ENCODE results near the gene TMEM242.

The TMEM242 gene

DNA sequence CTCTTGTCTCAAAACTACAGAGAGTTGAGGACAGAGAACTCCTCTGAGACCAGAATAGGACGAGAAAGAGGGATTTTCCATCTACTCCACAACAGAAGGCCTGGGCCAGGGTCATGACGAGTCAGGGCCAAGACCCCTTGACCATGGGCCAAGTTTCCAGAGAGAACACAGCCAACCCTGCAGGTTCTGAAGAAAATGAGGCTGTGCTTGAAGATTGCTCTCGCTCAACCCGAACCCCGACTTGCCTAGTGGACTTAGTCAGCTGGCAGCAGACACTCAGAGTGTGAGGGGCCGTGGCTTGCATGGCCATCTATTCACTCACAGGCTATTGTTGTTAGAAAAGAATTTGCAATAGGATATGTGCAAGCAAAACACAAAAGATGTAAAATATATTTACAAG lies 54.5 kb downstream of the TMEM242 start:
- DNase-seq: no peak

DNA sequence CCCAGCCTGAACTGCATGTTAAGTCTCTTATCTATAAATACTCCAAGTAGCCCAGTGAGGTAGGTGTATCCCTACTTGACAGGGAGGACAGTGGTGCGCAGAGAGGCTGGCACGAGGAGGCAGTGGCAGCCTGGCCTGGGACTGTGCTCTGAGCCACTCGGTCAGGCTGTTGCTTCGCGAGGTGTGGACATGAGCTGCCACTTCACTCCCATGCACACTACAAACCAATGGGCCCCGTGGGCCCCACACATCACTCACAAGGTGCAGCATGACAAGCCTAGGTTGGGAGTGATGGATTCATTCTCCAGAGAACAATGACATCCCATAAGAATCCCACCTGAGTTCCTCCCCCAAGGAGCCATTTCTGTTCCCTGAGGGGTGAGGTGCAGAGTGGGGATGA lies 54.9 kb downstream of the TMEM242 start:
- no peak for DNase-seq

DNA sequence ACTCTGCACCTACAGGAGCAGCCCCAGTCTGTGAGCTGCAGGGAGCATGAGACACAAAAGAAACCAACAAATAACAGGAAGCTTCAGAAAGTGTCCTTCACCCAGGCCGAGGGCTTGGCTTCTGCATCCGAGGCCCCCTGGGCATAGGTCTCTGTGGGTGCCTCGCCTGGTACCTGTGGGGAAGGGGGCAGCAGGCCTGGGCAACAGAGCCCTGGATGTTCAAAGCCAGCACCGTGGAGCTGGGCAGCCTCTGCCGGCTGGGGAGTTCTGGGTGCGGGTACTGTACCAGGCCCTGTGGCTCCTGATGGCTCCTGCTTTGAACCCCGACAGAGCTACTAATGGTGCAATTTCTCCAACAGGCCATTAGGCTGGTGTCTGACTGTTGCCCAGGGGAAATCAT lies 55.7 kb downstream of the TMEM242 start:
- no peak for DNase-seq

DNA sequence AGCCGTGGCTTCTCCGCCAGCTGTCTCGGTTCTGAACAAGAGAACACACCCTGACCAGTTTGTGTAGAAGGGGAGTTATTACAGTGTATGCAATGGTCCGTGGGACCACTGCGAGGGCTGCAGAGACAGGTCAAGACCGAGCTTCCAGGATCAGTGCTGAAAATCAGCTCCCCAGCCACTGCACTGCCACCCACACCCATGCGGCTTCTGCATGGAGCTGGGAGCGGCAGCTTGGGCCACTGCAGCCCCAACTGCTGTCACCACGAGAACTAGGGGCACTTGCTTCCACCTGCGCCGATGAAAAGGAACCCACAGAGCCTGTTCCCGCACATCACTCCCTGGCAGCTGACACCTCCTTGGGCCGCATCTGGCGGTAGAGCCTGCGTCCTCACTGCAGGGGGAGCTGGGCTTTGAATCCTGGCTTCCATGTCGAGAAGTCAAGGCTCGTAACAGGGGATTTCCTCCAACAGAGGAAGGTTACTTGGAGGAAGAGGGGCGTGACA lies 56.2 kb downstream of the TMEM242 start:
- no peak for DNase-seq

DNA sequence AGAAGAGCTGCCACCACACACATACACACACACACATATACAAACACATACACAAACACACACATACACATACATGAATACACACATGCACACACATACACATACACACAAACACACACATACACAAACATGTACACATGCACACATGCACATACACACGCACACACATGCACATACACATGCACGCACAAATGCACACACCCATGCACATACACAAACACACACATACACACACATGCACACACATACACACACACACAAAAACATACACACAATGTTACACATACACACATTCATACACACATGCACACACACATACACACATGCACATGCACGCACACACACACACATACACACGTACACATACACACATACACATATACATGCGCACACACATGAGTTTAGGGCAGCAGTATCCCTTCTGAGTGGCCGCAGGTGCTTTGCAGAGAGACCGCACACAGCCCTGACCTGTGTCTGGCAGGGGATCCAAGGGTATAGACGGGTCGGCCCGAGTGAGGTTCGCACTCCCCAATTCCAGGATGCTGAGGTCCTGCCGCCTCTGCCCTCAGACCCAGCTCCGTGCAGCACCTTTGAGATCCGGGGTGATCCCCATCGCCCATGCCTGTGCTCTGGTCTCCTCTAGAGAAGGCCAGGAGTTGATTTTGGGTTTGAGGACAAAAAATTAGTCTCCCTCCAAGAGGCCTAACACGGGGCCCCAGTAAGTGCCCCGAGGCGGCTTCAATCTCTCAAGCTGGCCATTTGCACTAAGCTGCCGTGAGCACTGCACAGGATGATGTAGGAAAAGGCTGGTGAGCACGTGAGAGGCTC lies 56.8 kb downstream of the TMEM242 start:
- DNase-seq: no peak

DNA sequence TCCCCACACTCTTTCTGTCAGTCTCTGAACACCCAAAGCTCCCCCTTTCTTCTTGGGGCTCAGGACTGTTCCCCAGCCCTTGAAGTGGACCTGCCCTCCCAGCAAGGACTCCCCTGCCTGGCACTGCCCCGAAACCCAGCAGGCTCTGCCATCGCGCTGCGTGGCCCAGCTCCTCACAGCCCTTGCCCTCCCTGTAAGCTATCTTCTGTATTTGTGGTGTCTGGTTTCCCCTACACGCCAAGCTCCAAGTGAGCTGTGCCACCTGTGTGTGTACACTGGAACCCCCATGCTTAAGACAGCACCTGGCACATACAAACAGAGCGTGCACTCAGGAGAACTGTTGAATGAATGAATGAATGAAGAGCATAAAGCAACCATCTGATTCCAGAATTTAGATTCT lies 57.7 kb downstream of the TMEM242 start:
- no peak for DNase-seq

DNA sequence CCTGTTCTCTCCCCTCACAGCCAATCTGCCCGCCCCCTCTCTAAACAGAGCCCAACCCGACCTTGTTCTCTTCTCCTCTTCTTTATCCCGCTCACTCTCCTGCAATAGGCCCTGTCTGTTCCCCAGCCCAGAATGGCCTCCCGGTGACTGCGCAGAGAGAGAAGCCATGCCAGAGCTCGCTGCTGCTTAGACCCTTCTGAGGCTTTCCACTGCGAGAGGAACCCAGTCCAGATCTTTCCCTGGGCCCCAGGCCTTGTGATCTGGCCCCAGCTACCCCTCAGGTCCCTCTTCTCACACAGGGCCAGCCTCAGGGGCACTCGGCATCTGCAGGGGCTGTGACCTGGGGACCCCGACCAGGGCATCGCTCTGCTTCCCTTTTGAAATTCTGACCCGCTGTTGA lies 58.1 kb downstream of the TMEM242 start:
- no peak for DNase-seq

DNA sequence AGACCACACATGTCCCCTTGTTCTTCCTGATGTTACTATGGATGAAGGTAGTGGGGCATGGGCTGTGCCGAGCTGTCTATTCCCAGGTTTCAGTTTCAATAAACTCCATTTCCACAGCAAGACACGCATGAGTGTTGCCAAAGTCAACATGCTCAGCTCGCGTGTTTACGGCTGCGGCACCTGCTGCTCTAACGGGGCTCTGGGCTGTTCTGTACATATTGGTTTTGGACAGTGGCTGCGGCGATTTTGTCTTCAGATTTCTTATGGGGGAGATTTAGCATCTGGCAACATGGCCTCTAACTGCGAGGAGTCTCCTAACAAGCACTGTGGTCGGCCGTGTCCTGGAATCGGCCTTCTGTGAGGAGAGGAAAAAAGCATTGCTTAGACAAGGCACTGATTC lies 58.6 kb downstream of the TMEM242 start:
- no peak for DNase-seq

DNA sequence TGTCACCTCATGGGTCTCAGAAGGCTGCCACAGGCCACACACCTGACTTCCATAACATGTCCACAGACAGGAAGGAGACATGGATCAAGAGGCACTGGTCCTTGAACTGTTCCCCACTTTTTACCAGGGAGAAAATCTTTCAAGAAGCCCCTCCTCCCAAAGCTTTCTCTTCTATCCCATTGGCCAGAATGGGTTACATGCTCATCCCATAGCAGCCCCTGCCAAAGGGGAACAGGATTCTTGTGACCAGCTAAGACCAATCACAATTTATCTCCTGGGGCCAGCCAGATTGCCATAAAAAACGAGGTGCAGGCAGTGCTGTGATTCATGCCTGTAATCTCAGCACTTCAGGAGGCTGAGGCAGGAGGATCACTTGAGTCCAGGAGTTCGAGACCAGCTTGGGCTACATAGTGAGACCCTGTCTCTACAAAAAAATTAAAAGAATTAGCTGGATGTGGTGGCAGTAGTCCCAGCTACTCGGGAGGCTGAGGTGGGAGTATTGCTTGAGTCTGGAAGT lies 59.4 kb downstream of the TMEM242 start:
- DNase-seq: no peak

DNA sequence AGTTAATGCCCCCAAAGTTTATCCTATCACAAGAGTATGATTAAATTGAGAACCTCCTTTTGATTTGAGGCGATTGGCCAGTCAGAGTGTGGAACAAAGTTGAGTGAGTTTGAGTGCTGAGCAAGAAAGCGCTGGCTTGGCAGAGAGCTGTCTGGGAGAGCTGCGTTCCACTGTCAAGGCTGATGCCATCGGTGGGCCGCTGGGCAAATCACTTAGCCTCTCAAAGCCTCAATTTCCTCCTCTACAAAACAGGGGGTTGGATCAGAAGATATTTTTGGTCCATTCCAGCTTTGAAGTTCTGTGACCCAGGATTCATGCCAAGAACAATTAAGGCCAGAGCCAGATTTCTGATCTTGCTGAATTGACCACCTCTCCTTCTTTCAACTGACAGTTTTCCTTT lies 60.2 kb downstream of the TMEM242 start:
- DNase-seq: no peak

DNA sequence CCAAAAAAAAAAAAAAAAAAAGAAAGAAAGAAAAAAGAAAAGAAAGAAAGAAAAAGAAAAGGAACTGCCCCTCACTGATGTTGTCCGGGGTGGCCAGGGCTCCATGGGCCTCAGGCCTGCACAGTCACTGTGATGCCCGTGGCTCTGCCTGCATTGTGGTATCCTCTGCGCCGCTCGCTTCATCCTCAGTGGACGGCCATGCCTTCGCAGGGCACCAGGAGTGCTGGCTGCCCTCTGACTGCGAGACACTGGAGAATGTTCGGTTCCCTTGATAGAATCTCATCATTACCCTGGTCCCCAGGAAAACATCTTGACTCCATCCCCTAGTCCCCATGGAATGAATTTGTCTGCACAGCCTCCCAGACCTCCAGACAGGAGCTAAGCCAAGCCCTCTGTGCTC lies 61.7 kb downstream of the TMEM242 start:
- no peak for DNase-seq

DNA sequence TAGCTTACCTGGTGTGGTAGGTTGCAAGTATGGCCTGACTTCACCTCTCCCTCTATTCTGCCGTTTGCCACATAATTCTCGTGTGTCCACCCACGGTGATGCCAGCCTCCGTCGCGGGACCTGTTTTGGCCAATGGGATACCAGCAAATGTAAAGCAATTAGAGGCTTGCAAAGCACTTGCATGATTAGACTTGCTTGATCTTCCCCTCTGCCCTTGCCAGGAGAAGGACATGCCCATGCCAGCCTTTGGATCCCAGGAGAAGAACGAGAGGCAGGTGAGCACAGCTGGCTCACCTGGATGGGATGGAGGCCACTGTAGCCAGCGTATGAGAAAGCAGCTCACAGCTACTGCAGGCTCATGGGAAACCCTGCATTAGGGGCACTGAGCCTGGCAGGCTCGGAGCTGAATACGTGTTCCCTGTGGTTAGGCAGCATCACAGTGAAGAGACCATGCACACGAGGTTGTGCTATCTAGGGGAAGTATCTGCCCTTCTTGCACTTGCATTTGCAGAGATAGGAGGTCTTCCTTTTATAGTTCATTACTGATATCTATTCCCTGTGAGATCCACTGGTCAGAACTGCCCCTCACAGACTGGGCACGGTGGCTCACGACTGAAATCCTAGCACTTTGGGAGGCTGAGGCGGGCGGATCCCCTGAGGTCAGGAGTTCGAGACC lies 62.4 kb downstream of the TMEM242 start:
- DNase-seq: no peak

DNA sequence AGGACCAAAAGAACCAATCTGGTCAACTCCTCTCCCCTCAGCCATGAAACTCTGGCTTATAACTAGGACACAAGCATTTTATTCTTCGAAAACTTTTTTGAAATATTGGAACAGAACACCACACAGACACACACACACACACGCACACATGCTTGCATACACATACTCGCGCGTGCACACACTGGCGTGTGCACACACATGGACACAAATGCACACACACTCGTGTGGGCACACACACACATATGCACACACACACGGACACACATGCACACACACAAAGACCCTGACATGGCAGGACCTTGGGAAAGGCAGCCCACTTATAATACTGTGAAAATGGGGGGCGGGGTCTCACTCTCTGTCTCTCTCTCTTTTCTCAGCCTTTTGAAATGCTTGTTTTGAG lies 63.9 kb downstream of the TMEM242 start:
- no peak for DNase-seq

DNA sequence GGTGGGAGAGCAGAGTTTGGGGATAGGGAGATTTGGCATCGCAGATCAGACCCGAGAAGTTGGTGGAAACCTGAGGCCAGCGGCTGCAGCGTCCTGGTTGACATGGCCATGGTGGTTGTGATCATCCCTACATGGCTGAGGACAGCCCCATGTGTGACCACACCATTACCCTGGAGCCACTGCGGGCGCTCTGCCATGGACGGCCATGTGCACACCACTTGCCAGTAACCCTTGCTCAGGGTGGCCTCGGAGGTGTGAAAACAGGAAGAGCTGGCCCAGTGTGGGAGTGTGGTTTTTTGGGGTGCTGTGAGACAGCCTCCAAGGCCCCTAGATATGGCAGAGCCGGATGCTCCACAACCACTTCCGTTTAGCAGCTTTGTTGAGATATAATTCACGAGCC lies 64.4 kb downstream of the TMEM242 start:
- DNase-seq: no peak

DNA sequence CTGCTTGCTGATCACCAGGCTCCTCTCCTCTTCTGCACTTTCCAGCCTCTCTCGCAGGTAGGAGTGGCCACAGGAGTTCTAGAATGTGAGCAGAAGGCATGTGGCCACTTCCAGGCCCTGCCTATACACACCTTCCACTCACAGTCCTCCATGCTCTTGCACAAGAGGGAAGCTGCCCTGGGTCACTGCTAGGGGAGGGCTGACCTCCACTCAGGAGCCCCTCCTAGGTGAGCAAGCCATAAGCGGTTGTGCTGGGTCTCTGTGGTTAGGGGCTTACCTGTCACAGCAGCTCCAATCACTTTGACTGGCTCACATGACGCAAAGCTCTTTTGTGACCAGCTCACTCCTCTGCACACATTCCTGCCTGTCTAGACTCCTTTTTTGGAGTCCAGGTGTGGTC lies 68.2 kb downstream of the TMEM242 start:
- no peak for DNase-seq

DNA sequence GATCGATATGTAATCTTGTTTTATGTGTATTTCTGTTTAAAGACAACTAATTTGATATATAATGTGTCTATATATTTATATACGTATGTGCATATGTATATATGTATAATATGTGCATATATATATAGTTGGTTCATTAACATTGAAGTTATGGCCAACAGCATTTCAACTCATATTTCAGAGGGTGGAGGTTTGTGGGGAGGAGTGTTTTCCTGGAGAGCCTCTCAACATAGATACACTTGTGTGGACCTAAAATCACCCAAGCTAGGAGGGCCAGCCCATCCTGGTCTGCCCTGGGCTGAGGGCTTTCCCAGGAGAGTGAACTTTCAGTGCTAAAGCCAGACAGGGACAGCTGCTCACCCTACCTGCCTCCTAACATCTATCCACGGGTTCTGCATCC lies 68.8 kb downstream of the TMEM242 start:
- DNase-seq: no peak

DNA sequence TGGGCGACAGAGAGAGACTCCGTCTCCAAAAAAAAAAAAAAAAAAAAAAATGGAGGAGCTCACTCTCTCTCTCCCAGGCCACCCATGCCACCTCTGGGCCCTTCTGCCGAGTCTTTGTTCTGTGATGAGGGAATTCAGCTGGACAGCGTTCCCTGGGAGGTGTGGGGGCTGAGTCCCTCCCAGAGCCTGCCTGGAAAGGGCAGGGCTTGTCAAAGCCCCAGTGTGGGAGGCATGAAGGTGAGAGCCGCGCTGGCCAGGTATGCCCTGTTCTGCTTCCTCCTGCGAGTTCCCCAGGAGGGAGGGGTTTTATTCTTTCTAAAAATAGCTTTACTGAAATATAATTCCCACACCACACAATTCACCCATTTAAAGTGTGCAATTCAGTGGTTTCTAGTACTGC lies 69.6 kb downstream of the TMEM242 start:
- no peak for DNase-seq

DNA sequence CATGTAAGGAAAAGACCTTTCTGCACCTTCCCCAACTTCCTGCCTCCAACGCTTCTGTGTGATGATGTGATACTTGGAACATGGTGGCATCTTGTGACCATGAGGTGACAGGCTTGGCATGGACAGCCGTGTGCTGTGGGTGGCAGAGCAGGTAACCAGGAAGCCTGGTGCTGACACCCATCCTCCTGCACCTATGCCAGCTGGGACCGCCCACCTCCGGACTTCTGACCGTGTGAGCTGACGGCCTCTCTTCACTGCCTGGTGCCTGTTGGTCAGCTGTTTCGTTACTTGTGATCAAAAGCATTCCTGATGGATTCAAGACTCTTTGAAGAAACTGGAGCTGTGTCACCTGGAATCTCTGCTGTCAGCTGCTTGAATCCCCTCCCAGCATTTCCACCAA lies 70.3 kb downstream of the TMEM242 start:
- DNase-seq: no peak

DNA sequence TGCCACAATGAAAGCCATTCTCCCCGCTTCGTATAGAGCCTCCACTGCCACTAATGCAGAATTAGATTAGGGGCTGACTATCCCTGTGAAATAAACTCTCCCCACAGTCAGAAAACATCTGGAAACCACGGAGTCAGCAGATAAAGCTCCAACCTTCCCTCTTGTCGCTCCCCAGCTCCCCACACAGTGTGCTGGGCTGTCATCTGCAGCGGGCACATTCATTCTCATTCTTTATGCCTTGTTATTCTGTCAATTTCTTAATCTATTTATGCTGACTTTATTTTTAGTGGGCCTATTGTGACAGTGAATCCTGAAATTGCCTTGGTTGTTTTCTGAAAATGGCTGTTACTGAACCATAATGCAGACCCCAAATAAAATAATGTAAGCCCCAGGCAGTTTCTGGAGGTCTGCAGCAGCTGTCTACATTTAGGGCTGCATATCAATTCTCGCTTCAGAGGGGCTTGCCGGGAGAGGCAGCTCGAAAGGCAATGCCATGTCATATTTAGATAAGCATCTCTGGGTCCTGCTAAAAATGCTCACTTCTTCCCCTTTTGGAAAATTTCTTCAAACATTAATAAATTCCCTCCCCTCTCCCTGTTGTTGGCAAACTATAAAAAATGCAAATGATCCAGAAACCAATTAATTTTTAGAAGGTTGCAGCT lies 71.6 kb downstream of the TMEM242 start:
- no peak for DNase-seq

DNA sequence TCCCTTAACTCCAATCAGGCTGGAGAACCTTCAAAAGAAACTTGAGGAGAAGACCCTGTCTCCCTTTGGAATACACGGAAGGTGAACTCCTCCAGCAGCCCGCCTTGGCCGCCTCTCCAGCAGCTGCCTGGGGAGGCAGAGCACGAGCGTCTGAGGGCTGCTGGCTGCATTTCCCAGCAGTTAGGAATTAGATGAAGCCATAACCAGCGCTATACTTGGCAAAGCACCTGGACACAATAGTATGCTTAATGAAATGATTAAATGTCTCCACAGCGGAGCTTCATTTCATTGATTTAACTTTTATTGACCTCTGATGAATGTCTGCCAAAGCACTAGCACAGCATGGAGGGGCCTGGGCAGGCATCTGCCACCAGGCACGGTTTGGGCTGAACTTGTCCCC lies 73.5 kb downstream of the TMEM242 start:
- DNase-seq: no peak

DNA sequence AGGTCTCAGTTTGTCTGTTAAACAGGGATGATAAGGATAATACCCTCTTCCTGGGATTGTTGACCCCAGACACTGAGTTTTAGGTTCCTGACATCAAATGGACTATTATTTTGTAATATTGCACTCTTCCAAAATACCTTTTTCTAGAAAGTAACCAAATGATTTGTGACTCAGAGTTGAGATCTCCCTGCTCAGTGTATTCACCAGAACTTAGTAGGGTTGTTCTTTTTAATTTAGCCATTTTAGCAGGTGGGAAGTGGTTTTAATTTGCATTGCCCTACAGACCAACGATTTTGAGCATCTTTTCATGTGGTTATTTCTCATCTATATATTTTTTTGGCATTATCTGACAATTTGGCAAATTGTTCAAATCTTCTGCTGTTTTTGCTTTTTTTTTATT lies 75.1 kb downstream of the TMEM242 start:
- DNase-seq: no peak

DNA sequence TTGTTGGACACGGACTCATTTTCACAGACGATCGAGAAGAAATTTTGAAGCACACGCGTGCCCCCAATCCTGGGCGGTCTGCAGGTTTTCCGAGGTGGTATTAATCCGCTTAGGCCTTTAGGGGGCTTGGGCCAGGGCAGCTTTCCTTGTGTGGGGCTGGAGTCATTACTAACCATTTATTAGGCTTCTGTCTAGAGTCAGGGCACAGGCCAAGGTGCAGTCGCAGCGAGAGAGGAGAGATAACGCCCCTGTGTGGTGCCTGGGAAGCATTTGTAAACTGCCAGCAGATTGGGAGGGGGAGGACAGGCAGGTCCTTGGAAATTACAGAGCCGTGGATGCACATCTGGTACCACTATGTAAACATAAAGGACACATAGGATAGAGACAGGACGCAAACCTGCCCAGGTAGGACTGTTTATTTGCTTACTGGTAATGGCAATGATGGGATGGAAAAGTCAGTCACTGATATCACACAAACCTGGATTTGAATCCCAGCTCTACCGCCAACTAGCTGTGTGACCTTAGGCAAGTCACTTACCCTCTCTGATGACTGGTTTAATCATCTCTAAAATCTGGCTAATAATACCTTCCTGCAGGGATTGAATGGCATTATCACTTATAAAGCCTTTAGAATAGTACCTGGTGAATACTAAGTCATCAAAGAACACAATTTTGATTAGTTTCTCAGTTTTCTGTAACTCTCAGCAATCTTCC lies 76.4 kb downstream of the TMEM242 start:
- no peak for DNase-seq

DNA sequence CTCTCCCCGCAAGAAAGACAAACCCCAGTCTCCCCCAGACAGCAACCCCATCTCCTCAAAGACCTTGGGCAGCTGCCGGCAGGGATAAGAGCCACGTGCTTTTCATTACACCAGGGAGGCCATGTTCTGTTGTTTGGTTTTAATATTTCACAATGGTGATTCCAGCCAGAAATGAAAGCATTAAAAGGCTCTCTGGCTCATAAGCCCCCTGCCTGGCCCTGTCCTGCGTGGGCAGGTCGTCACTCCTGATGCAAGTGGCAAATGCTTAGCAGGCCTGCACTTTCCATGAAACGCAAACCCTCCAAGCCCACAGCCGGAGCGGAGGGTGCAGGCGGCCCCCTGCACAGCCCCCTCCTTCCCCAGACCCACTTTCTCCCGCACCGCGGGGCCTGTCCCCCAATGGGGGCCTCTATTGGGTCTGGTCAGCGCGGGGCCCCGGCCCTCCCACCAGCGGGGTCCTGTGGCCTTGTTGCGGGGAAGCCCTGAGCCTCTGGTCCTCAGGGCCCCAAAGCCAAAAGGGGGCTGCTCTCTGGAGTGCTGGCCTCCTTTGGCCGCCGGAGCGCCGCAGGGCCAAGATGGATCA lies 77.2 kb downstream of the TMEM242 start:
- DNase-seq: no peak
